SK-N-SH treated with all-trans-retinoic acid at 6 μM for 48 hours (cell line): Measurements from ENCODE around the gene CHAC1.

Experiments
- ATAC-seq: fragments of 200-7000 bp; cut with Tn5 transposase; 3 replicates; pipeline ENCODE4 v1.9.1; 2020; ENCODE audit warnings: mild to moderate bottlenecking, moderate library complexity
- ARNTL ChIP-seq: fragments of 450-650 bp; formaldehyde crosslinking; IDR thresholded peaks from 2 replicates; pipeline ENCODE4 v1.5.0; 2020; ENCODE audit warnings: low read depth, mild to moderate bottlenecking, moderate library complexity, borderline replicate concordance
- BACH2 ChIP-seq: fragments of 250-450 bp; sonication (Bioruptor Pico); IDR thresholded peaks from 2 replicates; pipeline ENCODE4 v1.9.0; 2021; ENCODE audit warnings: mild to moderate bottlenecking, borderline replicate concordance
- CSDC2 ChIP-seq: fragments of 250-450 bp; sonication (Bioruptor Pico); IDR thresholded peaks from 2 replicates; pipeline ENCODE4 v1.5.0; 2020; ENCODE audit warnings: mild to moderate bottlenecking, moderate library complexity
- ESRRG ChIP-seq: fragments of 250-450 bp; sonication (Bioruptor Pico); IDR thresholded peaks from 2 replicates; pipeline ENCODE4 v1.6.1; 2021; ENCODE audit warnings: mild to moderate bottlenecking
- GLIS3 ChIP-seq: fragments of 250-450 bp; sonication (Bioruptor Pico); IDR thresholded peaks from 2 replicates; pipeline ENCODE4 v1.5.0; 2020; ENCODE audit warnings: mild to moderate bottlenecking, moderate library complexity
- ISL1 ChIP-seq: fragments of 250-450 bp; sonication (Bioruptor Pico); IDR thresholded peaks from 2 replicates; pipeline ENCODE4 v2.1.2; 2022; ENCODE audit warnings: mild to moderate bottlenecking, moderate library complexity
- OSR1 ChIP-seq: fragments of 250-450 bp; sonication (Bioruptor Pico); IDR thresholded peaks from 2 replicates; pipeline ENCODE4 v1.8.0; 2022; ENCODE audit warnings: moderate library complexity, mild to moderate bottlenecking, inconsistent platforms
- PPARA ChIP-seq: fragments of 250-450 bp; sonication (Bioruptor Pico); IDR thresholded peaks from 2 replicates; pipeline ENCODE4 v1.5.0; 2020; ENCODE audit warnings: mild to moderate bottlenecking, borderline replicate concordance
- RARB ChIP-seq: fragments of 250-450 bp; sonication (Bioruptor Pico); IDR thresholded peaks from 2 replicates; pipeline ENCODE4 v1.8.0; 2021; ENCODE audit warnings: mild to moderate bottlenecking, moderate library complexity
- SNAI2 ChIP-seq: fragments of 250-450 bp; sonication (Bioruptor Pico); IDR thresholded peaks from 2 replicates; pipeline ENCODE4 v1.5.0; 2020; ENCODE audit warnings: mild to moderate bottlenecking, moderate library complexity
- TCF4 ChIP-seq: fragments of 250-450 bp; sonication (Bioruptor Pico); IDR thresholded peaks from 2 replicates; pipeline ENCODE4 v1.8.0; 2021; ENCODE audit warnings: mild to moderate bottlenecking, moderate library complexity, borderline replicate concordance
- TOX ChIP-seq: fragments of 250-450 bp; sonication (Bioruptor Pico); IDR thresholded peaks from 2 replicates; pipeline ENCODE4 v1.8.0; 2021; ENCODE audit warnings: mild to moderate bottlenecking, moderate library complexity, borderline replicate concordance
- ZC3H10 ChIP-seq: fragments of 250-450 bp; sonication (Bioruptor Pico); IDR thresholded peaks from 2 replicates; pipeline ENCODE4 v1.5.1; 2021; ENCODE audit warnings: mild to moderate bottlenecking, moderate library complexity
- ZFP3 ChIP-seq: fragments of 250-450 bp; sonication (Bioruptor Pico); IDR thresholded peaks from 2 replicates; pipeline ENCODE4 v1.5.0; 2020; ENCODE audit warnings: mild to moderate bottlenecking, moderate library complexity
- ZFP30 ChIP-seq: fragments of 450-650 bp; formaldehyde crosslinking; IDR thresholded peaks from 2 replicates; pipeline ENCODE4 v1.5.0; 2022; ENCODE audit warnings: mild to moderate bottlenecking, moderate library complexity
- ZNF565 ChIP-seq: fragments of 450-650 bp; formaldehyde crosslinking; conservative IDR thresholded peaks from 2 replicates; pipeline ENCODE4 v1.5.0; 2020; ENCODE audit warnings: low read depth, mild to moderate bottlenecking, moderate library complexity
- ZNF70 ChIP-seq: fragments of 450-650 bp; formaldehyde crosslinking; IDR thresholded peaks from 2 replicates; pipeline ENCODE4 v1.5.0; 2020; ENCODE audit warnings: mild to moderate bottlenecking, moderate library complexity
- ZNF8 ChIP-seq: fragments of 450-650 bp; formaldehyde crosslinking; IDR thresholded peaks from 2 replicates; pipeline ENCODE4 v1.5.0; 2020; ENCODE audit warnings: mild to moderate bottlenecking, moderate library complexity
- TF ChIP-seq, protein P1 (sequence below): fragments of 250-450 bp; sonication (Bioruptor Pico); IDR thresholded peaks from 2 replicates; pipeline ENCODE4 v1.8.0; 2020; ENCODE audit warnings: mild to moderate bottlenecking, moderate library complexity, borderline replicate concordance
- TF ChIP-seq, protein P2 (sequence below): fragments of 250-450 bp; sonication (Bioruptor Pico); IDR thresholded peaks from 2 replicates; pipeline ENCODE4 v1.5.1; 2021; ENCODE audit warnings: mild to moderate bottlenecking, moderate library complexity
- TF ChIP-seq, protein P3 (sequence below): fragments of 250-450 bp; sonication (Bioruptor Pico); IDR thresholded peaks from 2 replicates; pipeline ENCODE4 v1.5.1; 2020; ENCODE audit warnings: low read depth, mild to moderate bottlenecking, moderate library complexity
- TF ChIP-seq, protein P4 (sequence below): fragments of 250-450 bp; sonication (Bioruptor Pico); IDR thresholded peaks from 2 replicates; pipeline ENCODE4 v1.5.0; 2020; ENCODE audit warnings: mild to moderate bottlenecking, moderate library complexity
- TF ChIP-seq, protein P5 (sequence below): fragments of 250-450 bp; sonication (Bioruptor Pico); IDR thresholded peaks from 2 replicates; pipeline ENCODE4 v1.8.0; 2021; ENCODE audit warnings: low read depth, mild to moderate bottlenecking, moderate library complexity, borderline replicate concordance

Gene CHAC1

DNA sequence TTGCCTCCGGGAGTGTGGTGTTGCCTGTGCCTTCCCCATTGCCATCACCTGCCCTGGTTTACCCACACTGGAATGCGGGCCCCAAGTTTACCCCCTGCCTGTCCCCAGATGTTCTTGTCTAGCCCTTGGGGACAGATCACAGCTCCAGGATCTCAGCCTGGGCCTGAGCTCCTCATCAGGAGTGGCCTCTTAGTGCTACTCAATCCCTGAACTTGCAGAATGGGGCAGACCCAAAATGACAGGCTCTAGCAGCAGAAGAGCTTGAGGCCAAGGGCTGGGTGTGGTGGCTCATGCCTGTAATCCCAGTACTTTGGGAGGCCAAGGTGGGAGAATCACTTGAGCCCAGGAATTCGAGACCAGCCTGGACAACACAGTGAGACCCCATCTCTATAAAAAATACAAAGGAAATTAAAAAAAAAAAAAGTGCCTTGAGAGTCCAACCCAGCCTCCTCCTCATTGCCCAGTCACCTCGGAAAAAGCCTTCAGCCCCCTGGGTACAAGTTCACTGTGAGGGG, 3.8 kb downstream of the CHAC1 start:
- TF ChIP-seq ESRRG (no peak), ISL1 (CRISPR knock-in tag) (no peak), ZNF8 (CRISPR knock-in tag) (no peak), RARB (no peak), ZNF70 (CRISPR knock-in tag) (no peak), SNAI2 (CRISPR knock-in tag) (no peak), ZFP3 (no peak), ZNF565 (CRISPR knock-in tag) (no peak), ZC3H10 (CRISPR knock-in tag) (no peak), BACH2 (no peak), ARNTL (CRISPR knock-in tag) (no peak), CSDC2 (no peak)
- TF ChIP-seq, protein P1, sequence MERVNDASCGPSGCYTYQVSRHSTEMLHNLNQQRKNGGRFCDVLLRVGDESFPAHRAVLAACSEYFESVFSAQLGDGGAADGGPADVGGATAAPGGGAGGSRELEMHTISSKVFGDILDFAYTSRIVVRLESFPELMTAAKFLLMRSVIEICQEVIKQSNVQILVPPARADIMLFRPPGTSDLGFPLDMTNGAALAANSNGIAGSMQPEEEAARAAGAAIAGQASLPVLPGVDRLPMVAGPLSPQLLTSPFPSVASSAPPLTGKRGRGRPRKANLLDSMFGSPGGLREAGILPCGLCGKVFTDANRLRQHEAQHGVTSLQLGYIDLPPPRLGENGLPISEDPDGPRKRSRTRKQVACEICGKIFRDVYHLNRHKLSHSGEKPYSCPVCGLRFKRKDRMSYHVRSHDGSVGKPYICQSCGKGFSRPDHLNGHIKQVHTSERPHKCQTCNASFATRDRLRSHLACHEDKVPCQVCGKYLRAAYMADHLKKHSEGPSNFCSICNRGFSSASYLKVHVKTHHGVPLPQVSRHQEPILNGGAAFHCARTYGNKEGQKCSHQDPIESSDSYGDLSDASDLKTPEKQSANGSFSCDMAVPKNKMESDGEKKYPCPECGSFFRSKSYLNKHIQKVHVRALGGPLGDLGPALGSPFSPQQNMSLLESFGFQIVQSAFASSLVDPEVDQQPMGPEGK (CRISPR knock-in tag), result no peak
- TF ChIP-seq, protein P2, sequence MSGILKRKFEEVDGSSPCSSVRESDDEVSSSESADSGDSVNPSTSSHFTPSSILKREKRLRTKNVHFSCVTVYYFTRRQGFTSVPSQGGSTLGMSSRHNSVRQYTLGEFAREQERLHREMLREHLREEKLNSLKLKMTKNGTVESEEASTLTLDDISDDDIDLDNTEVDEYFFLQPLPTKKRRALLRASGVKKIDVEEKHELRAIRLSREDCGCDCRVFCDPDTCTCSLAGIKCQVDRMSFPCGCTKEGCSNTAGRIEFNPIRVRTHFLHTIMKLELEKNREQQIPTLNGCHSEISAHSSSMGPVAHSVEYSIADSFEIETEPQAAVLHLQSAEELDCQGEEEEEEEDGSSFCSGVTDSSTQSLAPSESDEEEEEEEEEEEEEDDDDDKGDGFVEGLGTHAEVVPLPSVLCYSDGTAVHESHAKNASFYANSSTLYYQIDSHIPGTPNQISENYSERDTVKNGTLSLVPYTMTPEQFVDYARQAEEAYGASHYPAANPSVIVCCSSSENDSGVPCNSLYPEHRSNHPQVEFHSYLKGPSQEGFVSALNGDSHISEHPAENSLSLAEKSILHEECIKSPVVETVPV (CRISPR knock-in tag), result no peak
- TF ChIP-seq, protein P3, sequence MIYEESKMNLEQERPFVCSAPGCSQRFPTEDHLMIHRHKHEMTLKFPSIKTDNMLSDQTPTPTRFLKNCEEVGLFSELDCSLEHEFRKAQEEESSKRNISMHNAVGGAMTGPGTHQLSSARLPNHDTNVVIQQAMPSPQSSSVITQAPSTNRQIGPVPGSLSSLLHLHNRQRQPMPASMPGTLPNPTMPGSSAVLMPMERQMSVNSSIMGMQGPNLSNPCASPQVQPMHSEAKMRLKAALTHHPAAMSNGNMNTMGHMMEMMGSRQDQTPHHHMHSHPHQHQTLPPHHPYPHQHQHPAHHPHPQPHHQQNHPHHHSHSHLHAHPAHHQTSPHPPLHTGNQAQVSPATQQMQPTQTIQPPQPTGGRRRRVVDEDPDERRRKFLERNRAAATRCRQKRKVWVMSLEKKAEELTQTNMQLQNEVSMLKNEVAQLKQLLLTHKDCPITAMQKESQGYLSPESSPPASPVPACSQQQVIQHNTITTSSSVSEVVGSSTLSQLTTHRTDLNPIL (CRISPR knock-in tag), result no peak
- TF ChIP-seq, protein P4, sequence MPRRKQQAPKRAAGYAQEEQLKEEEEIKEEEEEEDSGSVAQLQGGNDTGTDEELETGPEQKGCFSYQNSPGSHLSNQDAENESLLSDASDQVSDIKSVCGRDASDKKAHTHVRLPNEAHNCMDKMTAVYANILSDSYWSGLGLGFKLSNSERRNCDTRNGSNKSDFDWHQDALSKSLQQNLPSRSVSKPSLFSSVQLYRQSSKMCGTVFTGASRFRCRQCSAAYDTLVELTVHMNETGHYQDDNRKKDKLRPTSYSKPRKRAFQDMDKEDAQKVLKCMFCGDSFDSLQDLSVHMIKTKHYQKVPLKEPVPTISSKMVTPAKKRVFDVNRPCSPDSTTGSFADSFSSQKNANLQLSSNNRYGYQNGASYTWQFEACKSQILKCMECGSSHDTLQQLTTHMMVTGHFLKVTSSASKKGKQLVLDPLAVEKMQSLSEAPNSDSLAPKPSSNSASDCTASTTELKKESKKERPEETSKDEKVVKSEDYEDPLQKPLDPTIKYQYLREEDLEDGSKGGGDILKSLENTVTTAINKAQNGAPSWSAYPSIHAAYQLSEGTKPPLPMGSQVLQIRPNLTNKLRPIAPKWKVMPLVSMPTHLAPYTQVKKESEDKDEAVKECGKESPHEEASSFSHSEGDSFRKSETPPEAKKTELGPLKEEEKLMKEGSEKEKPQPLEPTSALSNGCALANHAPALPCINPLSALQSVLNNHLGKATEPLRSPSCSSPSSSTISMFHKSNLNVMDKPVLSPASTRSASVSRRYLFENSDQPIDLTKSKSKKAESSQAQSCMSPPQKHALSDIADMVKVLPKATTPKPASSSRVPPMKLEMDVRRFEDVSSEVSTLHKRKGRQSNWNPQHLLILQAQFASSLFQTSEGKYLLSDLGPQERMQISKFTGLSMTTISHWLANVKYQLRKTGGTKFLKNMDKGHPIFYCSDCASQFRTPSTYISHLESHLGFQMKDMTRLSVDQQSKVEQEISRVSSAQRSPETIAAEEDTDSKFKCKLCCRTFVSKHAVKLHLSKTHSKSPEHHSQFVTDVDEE, result no peak
- no peak for ATAC-seq

DNA sequence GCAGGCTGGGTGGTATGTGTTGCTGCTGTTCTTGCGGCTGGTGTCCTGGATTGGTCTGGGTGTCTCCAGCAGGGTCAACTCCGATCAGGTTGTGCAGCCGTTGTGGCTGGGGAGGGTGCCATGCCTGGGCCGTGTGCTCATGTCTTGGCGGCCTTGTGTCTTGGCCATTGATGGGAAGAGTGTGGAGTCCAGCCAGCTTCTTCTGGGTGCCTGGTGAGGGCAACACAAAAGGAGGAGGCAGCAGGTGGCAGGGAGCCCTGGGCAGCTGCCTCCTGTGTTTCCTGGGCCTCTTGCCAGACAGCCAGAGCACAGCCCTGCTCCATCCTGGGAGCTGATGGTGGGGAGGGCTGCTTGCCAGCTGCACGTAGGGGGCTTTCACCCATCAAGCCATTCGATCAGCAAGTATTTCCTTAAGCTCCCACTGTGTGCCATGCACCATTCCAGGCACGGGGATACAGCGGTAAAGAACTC, 4.3 kb downstream of the CHAC1 start:
- ATAC-seq, result no peak
- TF ChIP-seq PPARA (CRISPR knock-in tag) (no peak), ZFP30 (no peak), TOX (CRISPR knock-in tag) (no peak), ZNF8 (CRISPR knock-in tag) (no peak), BACH2 (no peak), SNAI2 (CRISPR knock-in tag) (no peak), ESRRG (no peak), OSR1 (no peak), ZC3H10 (CRISPR knock-in tag) (no peak), ZNF70 (CRISPR knock-in tag) (no peak), CSDC2 (no peak), TCF4 (no peak), ISL1 (CRISPR knock-in tag) (no peak), RARB (no peak), GLIS3 (CRISPR knock-in tag) (no peak)
- TF ChIP-seq, protein P5, sequence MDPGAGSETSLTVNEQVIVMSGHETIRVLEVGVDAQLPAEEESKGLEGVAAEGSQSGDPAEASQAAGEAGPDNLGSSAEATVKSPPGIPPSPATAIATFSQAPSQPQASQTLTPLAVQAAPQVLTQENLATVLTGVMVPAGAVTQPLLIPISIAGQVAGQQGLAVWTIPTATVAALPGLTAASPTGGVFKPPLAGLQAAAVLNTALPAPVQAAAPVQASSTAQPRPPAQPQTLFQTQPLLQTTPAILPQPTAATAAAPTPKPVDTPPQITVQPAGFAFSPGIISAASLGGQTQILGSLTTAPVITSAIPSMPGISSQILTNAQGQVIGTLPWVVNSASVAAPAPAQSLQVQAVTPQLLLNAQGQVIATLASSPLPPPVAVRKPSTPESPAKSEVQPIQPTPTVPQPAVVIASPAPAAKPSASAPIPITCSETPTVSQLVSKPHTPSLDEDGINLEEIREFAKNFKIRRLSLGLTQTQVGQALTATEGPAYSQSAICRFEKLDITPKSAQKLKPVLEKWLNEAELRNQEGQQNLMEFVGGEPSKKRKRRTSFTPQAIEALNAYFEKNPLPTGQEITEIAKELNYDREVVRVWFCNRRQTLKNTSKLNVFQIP (CRISPR knock-in tag), result no peak
- TF ChIP-seq, protein P4, result no peak
- TF ChIP-seq, protein P2 (CRISPR knock-in tag), result no peak
- TF ChIP-seq, protein P1 (CRISPR knock-in tag), result no peak
